HG02678 (cell line): ENCODE results near the gene DPM3.
"Not testable (repeated sequence)": the region's sequence is repeated elsewhere in the genome, so short reads cannot be mapped to it uniquely, and the experiment has no call there.

Experiments used
- ATAC-seq: cut with Tn5 transposase; IDR thresholded peaks from one replicate; pipeline ENCODE4 v1.9.1; 2021; ENCODE audit warnings: mild to moderate bottlenecking, moderate library complexity; ENCODE audit not compliant: unreplicated experiment

The DPM3 gene

GRCh38 chr1:155126556-155127104, 13.7 kb downstream of the DPM3 start:
- no peak for ATAC-seq

DNA sequence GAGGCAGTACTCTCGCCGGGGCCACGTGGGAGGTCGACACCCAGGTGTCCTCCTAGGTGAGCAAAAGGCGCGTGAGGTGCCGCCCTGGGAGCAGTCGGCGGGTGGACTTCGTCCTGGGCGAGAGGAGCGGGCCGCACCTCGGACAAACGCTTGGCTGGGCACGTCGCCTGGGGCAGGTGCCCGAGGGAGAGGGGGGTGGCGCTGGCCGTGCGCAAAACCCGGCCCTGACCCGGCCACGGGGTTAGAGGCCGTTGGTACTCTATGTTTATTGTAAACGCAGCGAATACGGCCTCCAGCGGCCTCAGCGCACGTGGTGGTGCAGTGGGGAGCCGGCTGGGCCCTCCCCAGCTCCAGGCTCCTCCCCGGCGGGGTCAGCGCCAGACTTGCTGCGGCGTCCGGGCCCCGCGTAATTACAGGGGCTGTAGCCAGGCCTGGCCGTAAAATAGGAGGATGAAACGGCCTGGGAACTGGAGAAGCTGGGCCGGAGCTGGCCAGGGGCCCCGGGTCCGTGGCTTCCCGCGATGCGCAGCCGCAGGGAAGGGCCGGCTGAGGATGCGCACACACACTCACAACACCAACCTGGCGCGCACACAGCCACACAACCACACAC, 14.3 kb downstream of the DPM3 start:
- no peak for ATAC-seq

- ATAC-seq, result no peak
Measured at GRCh38 chr1:155125511-155125945, 14.8 kb downstream of the DPM3 start.

- ATAC-seq, result no peak
Measured at GRCh38 chr1:155124503-155125463, 15.5 kb downstream of the DPM3 start.

DNA sequence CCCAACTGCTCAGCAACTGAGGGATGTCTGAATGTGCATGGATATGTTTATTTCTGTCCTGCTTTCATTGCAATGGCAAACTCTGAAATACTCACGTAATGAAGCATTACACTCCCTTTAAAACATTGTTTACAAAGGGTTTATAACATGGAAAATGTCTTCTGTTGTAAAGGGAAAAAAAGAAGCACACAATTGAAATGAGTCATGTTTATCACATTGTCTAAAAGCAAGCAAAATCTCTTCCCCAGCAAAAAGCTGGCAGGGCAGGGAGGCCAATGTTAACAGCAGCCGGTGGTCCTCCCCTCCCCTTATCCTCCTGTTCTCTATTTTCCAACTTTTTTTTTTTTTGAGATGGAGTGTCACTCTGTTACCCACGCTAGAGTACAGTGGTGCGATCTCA, 16.5 kb downstream of the DPM3 start:
- ATAC-seq, result no peak

GRCh38 chr1:155122308-155122707, 18.0 kb downstream of the DPM3 start:
- no peak for ATAC-seq

- no peak for ATAC-seq
Measured at GRCh38 chr1:155121249-155121648, 19.1 kb downstream of the DPM3 start.

- ATAC-seq, result no peak
Measured at GRCh38 chr1:155120253-155120652, 20.1 kb downstream of the DPM3 start.

DNA sequence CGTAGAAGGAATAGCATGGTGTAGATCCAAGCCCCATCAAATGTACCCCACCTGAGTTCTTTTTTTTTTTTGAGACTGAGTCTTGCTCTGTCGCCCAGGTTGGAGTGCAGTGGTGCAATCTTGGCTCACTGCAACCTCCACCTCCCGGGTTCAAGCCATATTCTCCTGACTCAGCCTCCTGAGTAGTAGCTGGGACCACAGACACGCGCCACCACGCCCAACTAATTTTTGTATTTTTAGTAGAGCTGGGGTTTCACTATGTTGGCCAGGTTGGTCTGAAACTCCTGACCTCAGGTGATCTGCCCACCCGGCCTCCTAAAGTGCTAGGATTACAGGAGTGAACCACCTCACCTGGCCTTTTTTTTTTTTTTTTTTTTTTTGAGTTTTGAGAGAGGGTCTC, 22.2 kb downstream of the DPM3 start:
- ATAC-seq, result not testable (repeated sequence)

DNA sequence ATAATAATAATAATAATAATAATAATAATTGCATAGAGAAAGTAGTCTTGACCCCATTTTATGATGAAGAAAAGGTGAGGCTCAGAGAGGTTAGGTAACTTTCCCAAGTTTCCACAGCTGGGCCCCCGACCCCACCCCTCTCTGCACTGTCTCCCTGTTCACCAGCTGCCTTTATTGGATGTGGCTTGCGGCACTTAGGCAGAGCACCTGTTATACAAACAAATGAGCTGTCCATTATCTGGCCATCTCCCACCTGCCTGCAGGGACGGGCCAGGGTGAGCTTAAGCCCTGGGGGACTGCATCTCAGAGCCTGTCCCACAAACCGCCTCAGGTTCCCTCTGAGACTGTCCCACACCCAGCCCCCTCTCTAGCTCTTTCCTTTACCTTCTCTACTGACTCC, 22.7 kb downstream of the DPM3 start:
- no peak for ATAC-seq

- ATAC-seq, result no peak
Measured at GRCh38 chr1:155116113-155116764, 24.1 kb downstream of the DPM3 start.

- ATAC-seq, result no peak
Measured at GRCh38 chr1:155113450-155113980, 26.8 kb downstream of the DPM3 start.

- ATAC-seq, result no peak
Measured at GRCh38 chr1:155110826-155111225, 29.5 kb downstream of the DPM3 start.

- ATAC-seq, result no peak
Measured at GRCh38 chr1:155110381-155110780, 29.9 kb downstream of the DPM3 start.

DNA sequence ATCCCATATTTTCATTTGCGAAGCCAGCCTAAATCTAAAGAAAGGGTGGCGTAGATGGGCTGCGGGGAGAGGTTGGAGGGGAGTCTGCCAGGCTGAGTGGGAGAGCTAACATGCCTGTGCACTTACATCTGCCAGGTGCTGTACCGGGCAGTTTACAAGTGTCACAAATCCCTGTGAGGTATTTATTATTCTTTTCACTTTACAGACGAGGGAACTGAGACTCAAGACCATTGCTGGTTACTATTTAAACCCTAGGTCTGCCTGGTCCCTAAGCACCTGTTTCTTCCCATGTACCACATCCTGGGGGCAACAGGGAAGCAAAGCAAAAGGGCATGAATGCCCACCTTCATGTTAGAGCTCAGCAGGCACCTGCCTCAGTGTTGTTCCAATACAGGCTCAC, 32.0 kb downstream of the DPM3 start:
- no peak for ATAC-seq

DNA sequence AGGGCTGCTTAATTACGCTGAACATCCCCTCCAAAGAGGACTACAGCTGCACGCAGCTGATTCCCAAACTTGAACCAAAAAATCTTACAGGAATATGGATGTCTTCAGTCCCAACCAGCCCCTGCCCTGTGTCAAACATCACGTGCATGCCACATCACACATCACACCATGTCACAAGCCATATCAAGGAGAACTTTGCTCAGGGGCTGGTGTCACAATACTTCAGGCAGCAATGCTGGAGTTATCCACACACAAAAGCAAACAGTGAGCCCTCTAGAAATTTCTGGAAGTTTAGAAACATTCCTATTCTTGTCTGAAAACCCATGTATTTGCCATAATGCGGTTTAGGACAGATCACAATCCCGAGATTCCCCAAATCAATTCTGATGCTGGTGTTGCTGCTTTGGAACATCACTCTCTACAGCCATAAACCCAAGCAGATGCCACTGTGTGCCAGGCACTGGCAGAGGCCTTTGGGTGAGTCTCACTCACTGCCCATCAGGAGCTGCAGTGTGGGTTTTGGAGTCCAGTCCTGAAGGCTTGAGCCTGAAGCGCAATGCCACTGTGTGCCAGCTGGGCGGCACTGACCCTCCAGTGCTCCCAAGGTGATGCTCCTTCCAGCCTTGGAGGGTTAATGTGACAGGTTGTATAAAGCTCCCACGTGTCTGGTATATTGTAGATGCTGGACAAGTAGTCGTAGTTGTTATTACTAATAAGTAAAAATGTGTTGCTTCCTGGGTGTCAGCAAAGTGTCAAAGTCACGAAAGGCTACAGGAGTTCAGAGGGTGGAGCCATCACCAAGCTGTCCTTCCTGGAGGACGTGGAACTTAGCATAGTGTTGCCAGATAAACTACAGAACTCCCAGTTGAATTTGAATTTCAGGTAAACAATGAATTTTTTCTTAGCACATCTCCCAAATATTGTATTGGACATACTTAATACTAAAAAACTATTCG, 32.7 kb downstream of the DPM3 start:
- ATAC-seq, result no peak

DNA sequence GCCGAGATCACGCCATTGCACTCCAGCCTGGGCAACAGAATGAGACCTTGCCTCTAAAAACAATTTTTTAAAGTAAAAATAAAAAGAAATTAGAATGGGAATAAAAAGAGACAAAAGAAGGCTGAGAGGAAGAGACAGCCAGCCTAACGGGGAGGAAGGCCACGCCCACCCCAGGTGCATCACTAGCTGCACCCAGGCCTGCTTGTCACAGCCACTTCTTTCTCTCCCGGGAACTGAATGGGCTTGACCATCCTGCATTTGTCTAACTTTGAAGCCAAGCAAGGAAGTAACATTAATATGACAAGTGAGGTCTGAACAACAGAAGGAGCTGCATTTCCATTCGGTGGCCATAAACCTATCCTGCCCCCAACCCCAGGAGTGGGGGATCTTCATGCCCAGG, 33.5 kb downstream of the DPM3 start:
- no peak for ATAC-seq

DNA sequence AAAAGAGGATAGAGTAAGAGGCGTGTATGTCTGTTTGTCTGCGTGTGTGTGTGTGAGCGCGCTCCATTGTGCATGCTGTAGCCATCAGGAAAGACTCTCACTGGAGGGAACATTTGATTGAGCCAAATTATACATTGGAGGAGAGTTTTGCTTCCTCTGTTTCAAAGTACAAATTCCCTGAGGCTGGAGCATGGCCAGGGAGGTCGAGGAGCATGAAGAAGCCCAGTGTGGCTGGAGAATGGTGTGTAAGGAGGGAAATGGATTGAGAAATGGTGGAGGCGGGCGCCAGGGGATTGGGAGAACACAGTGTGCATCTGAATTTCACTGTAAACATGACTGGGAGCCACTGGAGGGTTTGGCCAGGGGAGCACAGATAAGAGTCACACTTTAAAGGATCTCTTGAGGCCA, 34.7 kb downstream of the DPM3 start:
- ATAC-seq, result no peak

GRCh38 chr1:155104605-155105534, 35.5 kb downstream of the DPM3 start:
- ATAC-seq, result no peak
